Naive thymus-derived CD4-positive, alpha-beta T cell (primary cell): ENCODE results near the gene BRD4. TPM values are rescaled to one million over a fixed set of nuclear protein-coding genes. Genes with fewer than 3 reads are reported as not detected.

Experiments
- ATAC-seq: fragments of 150-1000 bp; cut with Tn5 transposase; 2 replicates; pipeline ENCODE4 v1.10.0; 2021; ENCODE audit warnings: mild to moderate bottlenecking, moderate library complexity
- CTCF ChIA-PET: fragments of 350-600 bp; sonication (Branson Sonifier 250); formaldehyde crosslinking; loops from one replicate; lab custom pipeline; 2021; ENCODE audit warnings: antibody characterized with exemption; lab: Charles Lee
- POLR2A ChIA-PET: fragments of 350-600 bp; sonication (Branson Sonifier 250); formaldehyde crosslinking; loops from one replicate; lab custom pipeline; 2021; ENCODE audit warnings: antibody characterized with exemption, inconsistent platforms; lab: Charles Lee
- DNase-seq, 9 donors: peaks; one replicate each; pipeline versions ENCODE4 v3.0.0 to v3.0.0-alpha.2; 2020 to 2022; ENCODE audit warnings: mixed read lengths in 1 of 9
- H3K27ac ChIP-seq: one replicate; pipeline ENCODE4 v1.7.0; 2013; ENCODE audit warnings: mild to moderate bottlenecking, low read depth, low read length, moderate library complexity
- H3K27me3 ChIP-seq, 2 donors: one replicate each; pipeline ENCODE4 v1.7.0; 2013; ENCODE audit warnings: low read length in 2 of 2, mild to moderate bottlenecking in 2 of 2, moderate library complexity in 2 of 2; ENCODE audit not compliant: control insufficient read depth in 2 of 2, insufficient read depth in 2 of 2
- H3K36me3 ChIP-seq, 3 experiments: 1 replicate in 2 of 3; 2 replicates in 1 of 3; pipeline ENCODE4 v1.7.0; 2013; ENCODE audit warnings: low read length in 3 of 3, mild to moderate bottlenecking in 3 of 3, moderate library complexity in 1 of 3; ENCODE audit not compliant: insufficient read depth in 3 of 3, control insufficient read depth in 2 of 3
- H3K4me1 ChIP-seq, 2 donors: one replicate each; pipeline ENCODE4 v1.7.0; 2013; ENCODE audit warnings: low read length in 2 of 2, mild to moderate bottlenecking in 2 of 2, moderate library complexity in 1 of 2; ENCODE audit not compliant: control insufficient read depth in 2 of 2, insufficient read depth in 2 of 2
- H3K4me3 ChIP-seq: 2 replicates; pipeline ENCODE4 v1.7.0; 2013; ENCODE audit warnings: mild to moderate bottlenecking, low read length
- H3K9me3 ChIP-seq, 3 experiments: 1 replicate in 2 of 3; 2 replicates in 1 of 3; pipeline ENCODE4 v1.7.0; 2013; ENCODE audit warnings: low read length in 3 of 3; ENCODE audit not compliant: control insufficient read depth in 2 of 3
- H3K27ac Mint-ChIP-seq, 9 donors: one replicate each; pipeline ENCODE4 v1.8.0; 2020 to 2022; ENCODE audit warnings: mixed read lengths in 9 of 9, mild to moderate bottlenecking in 8 of 9, moderate library complexity in 5 of 9, inconsistent platforms in 2 of 9
- H3K27me3 Mint-ChIP-seq, 5 donors: one replicate each; pipeline ENCODE4 v1.8.0; 2021 to 2022; ENCODE audit warnings: mixed read lengths in 5 of 5, mild to moderate bottlenecking in 1 of 5
- H3K36me3 Mint-ChIP-seq, 5 donors: one replicate each; pipeline ENCODE4 v1.8.0; 2020 to 2022; ENCODE audit warnings: mixed read lengths in 5 of 5, mild to moderate bottlenecking in 3 of 5, inconsistent platforms in 1 of 5
- H3K4me1 Mint-ChIP-seq, 7 donors: one replicate each; pipeline ENCODE4 v1.8.0; 2020 to 2022; ENCODE audit warnings: mixed read lengths in 7 of 7, mild to moderate bottlenecking in 3 of 7, inconsistent platforms in 1 of 7
- H3K4me3 Mint-ChIP-seq, 10 donors: one replicate each; pipeline ENCODE4 v1.8.0; 2020 to 2022; ENCODE audit warnings: mild to moderate bottlenecking in 10 of 10, mixed read lengths in 10 of 10, moderate library complexity in 6 of 10, inconsistent platforms in 2 of 10
- H3K9me3 Mint-ChIP-seq, 11 donors: one replicate each; pipeline ENCODE4 v1.8.0; 2020 to 2022; ENCODE audit warnings: mixed read lengths in 11 of 11, mild to moderate bottlenecking in 4 of 11, inconsistent platforms in 1 of 11, moderate library complexity in 1 of 11
- intact Hi-C, 2 donors: fragments of 100-400 bp; cut with micrococcal nuclease; formaldehyde crosslinking; loops; one replicate each; pipeline ENCODE4 v1.15.1; 2023
- polyA plus RNA-seq, 2 donors: library from polyadenylated mRNA; unstranded; fragments of 300-500 nt; fragmentation: Illumina TruSeq; gene quantifications; one replicate each; pipeline ENCODE4 v1.2.3, GENCODE V29; 2021
- total RNA-seq, 6 experiments: library from RNA in 5 of 6; stranded (reverse) in 5 of 6; gene quantifications; 1 replicate in 5 of 6; 2 replicates in 1 of 6; pipeline ENCODE4 v1.2.3 and lab custom pipeline; 2021 to 2026

Gene BRD4
- total and polyA plus RNA-seq, 7 experiments from 2014 or later, result 10.5 to 168 (median 113) TPM

- CTCF ChIA-PET, result no interaction called here
- intact Hi-C loops, result no loop called here
- Mint-ChIP-seq H3K27me3 (no peaks in the 10 kb centered on the region), H3K27ac (no peak overlapping the region), H3K4me1 (peaks cover 0 to 3% (median 0%) of the 10 kb centered on the region in 7 donors), H3K36me3 (no peaks in the 10 kb centered on the region), H3K9me3 (peaks cover 0 to 1% (median 0%) of the 10 kb centered on the region in 11 donors), H3K4me3 (no peak overlapping the region)
- ATAC-seq (no peak), DNase-seq (no peak)
- H3K4me1 ChIP-seq, result no peaks in the 10 kb centered on the region
- POLR2A ChIA-PET, result no interaction called here
- H3K4me3 ChIP-seq, result no peak overlapping the region
- H3K9me3 ChIP-seq, result no peaks in the 10 kb centered on the region
- H3K27me3 ChIP-seq, result no peaks in the 10 kb centered on the region
- no peaks in the 10 kb centered on the region for H3K36me3 ChIP-seq
- no peak overlapping the region for H3K27ac ChIP-seq
Observed at GRCh38 chr19:15212711-15213110, 119.6 kb downstream of the BRD4 start.

- Histone ChIP-seq H3K9me3 (no peaks in the 10 kb centered on the region), H3K36me3 (no peaks in the 10 kb centered on the region), H3K27me3 (no peaks in the 10 kb centered on the region), H3K4me3 (no peak overlapping the region), H3K27ac (no peak overlapping the region), H3K4me1 (no peaks in the 10 kb centered on the region)
- H3K36me3 Mint-ChIP-seq, result peaks cover 0 to 3% (median 0%) of the 10 kb centered on the region in 5 donors
- ChIA-PET POLR2A (no interaction called here), CTCF (no interaction called here)
- H3K9me3 Mint-ChIP-seq, result peaks cover 0 to 1% (median 0%) of the 10 kb centered on the region in 11 donors
- H3K4me3 Mint-ChIP-seq, result no peak overlapping the region
- ATAC-seq (peak; percentile 97), DNase-seq (no peak)
- intact Hi-C loops, result no loop called here
- peaks cover 0 to 3% (median 0%) of the 10 kb centered on the region in 7 donors for H3K4me1 Mint-ChIP-seq
- H3K27me3 Mint-ChIP-seq, result peaks cover 0 to 9% (median 6%) of the 10 kb centered on the region in 5 donors
- no peak overlapping the region for H3K27ac Mint-ChIP-seq
Observed at GRCh38 chr19:15210323-15210781, 122.0 kb downstream of the BRD4 start.

- peaks cover 48 to 62% (median 54%) of the 10 kb centered on the region in 5 donors for H3K27me3 Mint-ChIP-seq
- DNase-seq (no peak), ATAC-seq (no peak)
- H3K36me3 Mint-ChIP-seq, result peaks cover 0 to 6% (median 3%) of the 10 kb centered on the region in 5 donors
- H3K27ac ChIP-seq, result no peak overlapping the region
- H3K4me3 Mint-ChIP-seq, result peak overlapping the region in 9 of 10 donors; percentile 52 to 81 (median 72)
- H3K4me3 ChIP-seq, result no peak overlapping the region
- H3K27ac Mint-ChIP-seq, result peak overlapping the region in 1 of 9 donors; percentile 51
- H3K36me3 ChIP-seq, result no peaks in the 10 kb centered on the region
- H3K9me3 ChIP-seq, result no peaks in the 10 kb centered on the region
- peaks cover 0 to 6% (median 0%) of the 10 kb centered on the region in 11 donors for H3K9me3 Mint-ChIP-seq
- peaks cover 4 to 29% (median 21%) of the 10 kb centered on the region in 7 donors for H3K4me1 Mint-ChIP-seq
- intact Hi-C loops, result no loop called here
- H3K27me3 ChIP-seq, result peaks cover 2 to 14% of the 10 kb centered on the region in 2 donors
- ChIA-PET POLR2A (no interaction called here), CTCF (no interaction called here)
- no peaks in the 10 kb centered on the region for H3K4me1 ChIP-seq
Observed at GRCh38 chr19:15201374-15202023, 130.8 kb downstream of the BRD4 start.

GRCh38 chr19:15200553-15201364 lies 131.6 kb downstream of the BRD4 start, which contains the start of gene NOTCH3:
NOTCH3 (minus strand) TSS chr19:15200995; CDS start chr19:15200905, 90 bp downstream.
- intact Hi-C loops, result no loop called here
- H3K9me3 Mint-ChIP-seq, result peaks cover 0 to 6% (median 0%) of the 10 kb centered on the region in 11 donors
- POLR2A ChIA-PET, result no interaction called here
- CTCF ChIA-PET, result no interaction called here
- H3K4me1 Mint-ChIP-seq, result peaks cover 4 to 33% (median 23%) of the 10 kb centered on the region in 7 donors
- peak within 1 kb of the TSS in 1 of 9 donors; percentile 51 for H3K27ac Mint-ChIP-seq
- Histone ChIP-seq H3K4me3 (no peak within 1 kb of the TSS), H3K9me3 (no peaks in the 10 kb centered on the region), H3K36me3 (no peaks in the 10 kb centered on the region), H3K27ac (no peak within 1 kb of the TSS), H3K4me1 (no peaks in the 10 kb centered on the region), H3K27me3 (peaks cover 2 to 15% of the 10 kb centered on the region in 2 donors)
- H3K4me3 Mint-ChIP-seq, result peak within 1 kb of the TSS in 9 of 10 donors; percentile 52 to 81 (median 72)
- H3K27me3 Mint-ChIP-seq, result peaks cover 49 to 63% (median 53%) of the 10 kb centered on the region in 5 donors
- peaks cover 0 to 6% (median 3%) of the 10 kb centered on the region in 5 donors for H3K36me3 Mint-ChIP-seq
- DNase-seq (no peak), ATAC-seq (no peak)

DNA sequence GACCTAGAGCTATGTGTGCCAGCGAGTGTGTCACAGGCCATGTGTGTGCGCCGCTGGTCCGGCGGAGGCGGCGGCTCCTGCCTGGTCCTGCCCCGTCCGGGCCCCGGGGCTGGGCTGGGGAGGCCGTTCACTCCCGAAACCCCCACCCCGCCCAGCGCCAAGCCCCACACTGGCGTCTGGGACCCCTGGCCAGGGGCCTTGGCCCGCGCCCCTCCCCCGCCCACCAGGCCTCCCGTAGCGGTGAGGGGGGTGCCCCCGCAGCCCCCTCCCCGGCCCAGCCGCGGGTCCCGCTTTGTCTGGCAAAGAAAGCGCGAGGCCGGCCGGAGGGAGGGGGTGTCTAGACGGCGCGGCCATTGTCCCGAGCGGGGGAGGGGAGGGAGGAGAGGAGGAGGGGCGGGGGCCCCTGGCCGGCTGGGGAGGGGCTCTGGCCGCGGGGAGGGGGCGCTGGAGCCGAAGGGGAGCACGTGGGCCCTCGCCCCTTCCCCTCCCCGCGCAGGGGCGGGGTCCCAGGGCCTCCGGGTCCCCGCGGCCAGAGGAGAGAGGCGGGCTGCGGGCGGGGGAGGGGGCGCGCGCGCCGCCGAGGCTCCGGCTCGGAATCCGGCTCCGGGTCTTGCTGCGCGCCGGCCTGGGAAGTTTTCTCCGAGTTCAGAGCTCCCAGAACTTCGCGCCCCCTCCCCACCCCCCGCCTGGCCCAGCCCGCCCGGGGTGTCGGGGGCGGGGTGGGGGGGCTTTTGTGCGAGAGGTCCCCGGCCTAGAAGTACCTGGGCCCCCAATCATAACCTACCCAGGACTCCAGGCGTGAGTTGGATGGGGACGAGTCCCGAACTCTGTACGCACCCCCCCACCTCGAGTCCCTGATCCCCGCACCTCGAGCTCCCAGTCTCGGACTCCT lies 132.4 kb downstream of the BRD4 start:
- Mint-ChIP-seq H3K27me3 (peaks cover 48 to 62% (median 54%) of the 10 kb centered on the region in 5 donors), H3K4me3 (peak overlapping the region; percentile 8 to 92 (median 72))

More for the DNA sequence above, 132.4 kb downstream of the BRD4 start:
- ATAC-seq (no peak), DNase-seq (peak in 2 of 9 donors; percentile 12 to 18)
- Histone ChIP-seq H3K4me3 (no peak overlapping the region), H3K27ac (no peak overlapping the region), H3K27me3 (peaks cover 2 to 18% of the 10 kb centered on the region in 2 donors), H3K36me3 (no peaks in the 10 kb centered on the region), H3K4me1 (no peaks in the 10 kb centered on the region), H3K9me3 (no peaks in the 10 kb centered on the region)
- Mint-ChIP-seq H3K36me3 (peaks cover 0 to 6% (median 3%) of the 10 kb centered on the region in 5 donors), H3K4me1 (peaks cover 4 to 34% (median 23%) of the 10 kb centered on the region in 7 donors), H3K27ac (peak overlapping the region in 1 of 9 donors; percentile 5), H3K9me3 (peaks cover 0 to 6% (median 0%) of the 10 kb centered on the region in 11 donors)
- ChIA-PET POLR2A (no interaction called here), CTCF (no interaction called here)
- intact Hi-C loops, result no loop called here
